ENCODE data around the gene CD99L2.

The CD99L2 gene, protein sequence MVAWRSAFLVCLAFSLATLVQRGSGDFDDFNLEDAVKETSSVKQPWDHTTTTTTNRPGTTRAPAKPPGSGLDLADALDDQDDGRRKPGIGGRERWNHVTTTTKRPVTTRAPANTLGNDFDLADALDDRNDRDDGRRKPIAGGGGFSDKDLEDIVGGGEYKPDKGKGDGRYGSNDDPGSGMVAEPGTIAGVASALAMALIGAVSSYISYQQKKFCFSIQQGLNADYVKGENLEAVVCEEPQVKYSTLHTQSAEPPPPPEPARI

DNA sequence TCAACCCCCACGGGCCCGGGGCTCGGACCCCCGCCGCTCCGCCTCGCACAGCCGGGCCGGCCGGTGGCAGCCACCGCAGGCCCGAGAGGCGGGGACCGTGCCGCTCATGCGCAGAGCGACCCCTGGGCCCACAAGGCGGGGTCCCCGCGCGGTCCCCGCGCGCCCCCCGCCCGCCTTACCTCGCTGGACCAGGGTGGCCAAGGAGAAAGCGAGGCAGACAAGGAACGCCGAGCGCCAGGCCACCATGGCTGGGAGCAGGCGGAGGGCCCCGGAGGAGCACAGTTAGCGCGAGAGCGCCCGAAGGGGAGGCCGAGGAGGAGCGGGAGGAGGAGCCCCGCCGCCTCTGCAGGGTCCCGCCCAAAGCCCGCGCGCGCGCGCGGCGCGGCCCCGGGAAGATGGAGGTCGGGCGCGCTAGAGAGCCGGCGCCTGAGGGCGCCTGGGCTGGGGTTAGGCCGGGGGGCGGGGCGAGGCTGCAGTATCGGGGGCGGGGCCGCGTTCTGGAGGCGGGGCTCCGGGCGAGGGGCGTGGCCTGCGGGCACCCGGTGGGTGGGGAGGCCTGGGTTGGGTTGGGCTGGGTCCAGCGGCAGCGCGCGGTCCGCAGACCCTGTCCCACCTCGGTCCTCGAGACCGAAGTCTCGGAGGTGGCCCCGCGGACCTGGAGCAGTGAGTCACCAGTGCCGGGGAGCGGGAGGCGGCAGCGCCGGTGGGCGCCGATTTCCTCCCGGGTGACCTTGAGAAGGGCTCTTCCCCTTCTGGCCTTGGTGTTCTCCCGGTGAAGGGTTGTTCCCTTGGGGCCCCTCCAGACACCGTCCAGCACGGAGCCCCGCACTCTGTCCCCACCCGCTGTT lies at the start of gene CD99L2:
Gene CD99L2 (minus strand): TSS at position 326 of the 848 bp plus-strand sequence. CDS start 80 bp downstream, at position 246.
- DNase-seq (ENCODE audit: low read depth) = peak; percentile 87

DNA sequence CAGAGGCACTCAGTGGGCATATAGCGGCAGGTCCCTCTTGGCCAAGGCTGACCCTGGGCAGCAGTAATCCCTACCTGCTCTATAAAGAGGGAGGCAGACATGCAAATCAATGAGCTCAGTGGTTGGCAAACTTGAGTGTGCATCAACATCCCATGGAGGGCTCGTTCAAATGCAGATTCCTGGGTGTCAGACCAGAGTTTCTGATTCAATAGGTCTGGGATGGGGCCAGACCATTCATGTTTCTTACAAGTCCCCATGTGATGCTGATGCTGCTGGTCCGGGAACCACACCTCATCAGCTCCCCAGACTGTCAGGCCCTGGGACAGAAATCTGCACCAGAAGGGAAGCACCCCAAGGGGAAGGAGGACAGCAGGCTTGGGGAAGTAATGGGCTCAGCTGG lies 45.8 kb upstream of the CD99L2 start:
- DNase-seq (ENCODE audit: low read depth) = no peak

DNA sequence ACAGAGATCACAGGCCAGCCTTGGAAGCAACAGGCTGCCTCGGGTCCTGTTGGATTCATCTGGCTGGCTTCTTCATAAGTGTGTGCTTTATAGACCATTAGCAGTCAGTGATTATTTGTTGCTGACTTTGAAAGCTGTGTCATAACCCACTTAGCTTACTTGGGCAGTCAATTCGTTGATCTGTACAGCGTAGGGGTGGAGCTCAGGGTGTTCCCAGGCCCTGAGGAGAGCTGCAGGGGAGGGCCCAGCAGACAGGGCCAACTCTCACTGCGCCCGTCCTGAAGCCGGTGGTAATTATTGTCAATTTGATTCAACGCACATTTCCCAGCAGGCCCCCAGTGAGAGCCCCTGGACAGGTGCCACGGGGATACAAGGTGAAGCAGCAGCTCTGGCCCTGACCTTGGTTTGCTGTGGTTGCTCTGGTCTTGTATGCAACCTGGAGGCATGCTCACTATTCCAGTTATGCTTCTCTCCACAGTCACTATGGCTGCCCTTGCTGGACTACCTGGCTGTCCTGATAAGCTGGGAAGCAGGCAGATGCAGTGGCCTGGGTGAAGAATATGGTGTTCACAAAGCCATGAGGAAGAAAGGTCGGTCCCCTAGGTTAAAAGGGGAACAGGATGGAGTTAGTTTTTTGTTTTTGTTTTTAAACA lies 44.6 kb upstream of the CD99L2 start:
- no peak for DNase-seq (ENCODE audit: low read depth)

DNA sequence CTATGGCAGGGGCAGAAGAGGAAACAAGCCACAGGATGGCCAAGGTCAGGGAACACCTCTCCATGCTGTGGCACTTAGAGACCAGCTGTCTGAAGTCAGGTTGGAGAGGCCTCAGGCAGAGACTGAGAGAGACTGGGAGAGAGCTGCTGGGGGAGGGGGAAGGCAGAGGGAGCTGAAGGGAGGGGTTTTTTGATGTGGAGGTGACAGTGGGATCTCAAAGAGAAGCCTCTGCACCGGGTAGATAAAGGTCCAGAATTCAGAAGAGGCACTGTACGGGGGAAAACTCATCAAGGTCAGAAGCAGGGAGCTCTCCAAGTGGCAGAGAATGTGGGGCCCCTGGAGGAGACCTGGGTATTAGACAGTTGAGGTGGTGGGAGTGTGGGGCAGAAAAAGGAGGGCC lies 43.1 kb upstream of the CD99L2 start:
- DNase-seq (ENCODE audit: low read depth) = no peak

DNA sequence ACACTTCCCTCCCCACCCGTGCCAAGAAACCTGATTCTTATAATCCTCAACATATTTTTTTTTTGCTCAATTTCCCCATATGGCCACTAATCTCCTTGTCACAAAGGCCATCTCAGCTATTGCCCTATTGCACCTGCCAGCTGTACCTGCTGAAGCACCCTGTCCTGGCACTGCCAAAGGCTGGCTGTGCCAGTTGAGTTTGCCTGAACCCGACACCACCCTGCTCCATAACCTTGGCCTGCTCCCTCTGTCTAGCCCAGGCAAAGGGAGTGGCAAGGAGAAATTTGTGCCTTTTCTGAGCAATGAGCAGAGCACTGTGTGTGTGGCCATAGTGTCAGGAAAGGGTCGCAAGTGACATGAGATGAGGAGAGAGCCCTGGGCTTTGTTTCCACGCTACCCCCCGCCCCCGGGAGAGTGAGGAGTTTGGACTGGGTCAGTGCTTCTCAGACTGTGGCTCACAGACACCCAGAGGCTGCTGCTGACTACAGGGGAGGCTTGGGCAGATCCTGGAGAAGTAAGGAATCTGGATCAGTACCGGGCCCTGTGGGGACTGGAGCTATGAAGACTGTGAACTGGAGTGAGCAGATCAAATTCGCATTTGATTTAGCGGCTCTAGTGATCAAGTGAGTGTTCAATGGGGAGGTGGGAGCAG lies 42.5 kb upstream of the CD99L2 start:
- no peak for DNase-seq (ENCODE audit: low read depth)

DNA sequence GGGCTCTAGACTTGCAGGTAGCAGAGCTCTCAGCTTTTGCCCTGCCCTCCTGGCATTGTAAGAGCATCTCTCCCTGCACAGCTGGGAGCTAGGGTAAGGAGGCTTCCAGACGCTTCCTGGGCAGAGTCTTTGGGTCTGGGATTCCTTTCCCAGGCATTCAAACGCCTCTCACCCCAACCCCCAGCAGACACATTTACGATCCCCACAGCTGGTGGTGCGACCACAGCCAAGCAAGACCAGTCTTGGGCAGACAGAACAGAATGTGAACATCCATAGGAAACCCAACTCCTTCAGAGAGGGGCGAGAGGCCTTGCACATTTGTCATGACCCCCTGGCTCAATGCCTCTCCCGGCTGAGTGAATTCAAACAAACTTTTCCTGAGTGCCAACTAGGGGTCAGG lies 38.1 kb upstream of the CD99L2 start:
- peak; percentile 61 for DNase-seq (ENCODE audit: low read depth)

DNA sequence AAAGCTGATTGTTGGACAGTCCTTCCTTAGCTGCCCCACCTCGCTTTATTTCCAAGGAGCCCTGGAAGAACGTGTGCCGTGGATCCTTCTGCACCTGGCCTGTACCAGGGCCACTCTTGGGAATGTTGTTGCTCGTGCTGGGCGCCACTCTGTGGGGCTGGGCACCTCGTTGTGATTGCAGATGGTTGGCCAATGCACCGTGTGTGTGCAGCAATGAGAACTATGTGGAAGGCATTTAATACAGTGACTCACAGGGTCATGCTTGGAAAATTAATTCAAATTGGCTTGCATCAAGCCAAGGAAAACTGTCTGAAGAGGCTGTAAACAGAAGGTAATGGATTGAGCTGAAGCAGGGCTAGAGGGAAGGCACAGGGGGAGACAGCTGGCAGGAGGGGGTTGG lies 37.0 kb upstream of the CD99L2 start:
- DNase-seq (ENCODE audit: low read depth) = peak; percentile 78

DNA sequence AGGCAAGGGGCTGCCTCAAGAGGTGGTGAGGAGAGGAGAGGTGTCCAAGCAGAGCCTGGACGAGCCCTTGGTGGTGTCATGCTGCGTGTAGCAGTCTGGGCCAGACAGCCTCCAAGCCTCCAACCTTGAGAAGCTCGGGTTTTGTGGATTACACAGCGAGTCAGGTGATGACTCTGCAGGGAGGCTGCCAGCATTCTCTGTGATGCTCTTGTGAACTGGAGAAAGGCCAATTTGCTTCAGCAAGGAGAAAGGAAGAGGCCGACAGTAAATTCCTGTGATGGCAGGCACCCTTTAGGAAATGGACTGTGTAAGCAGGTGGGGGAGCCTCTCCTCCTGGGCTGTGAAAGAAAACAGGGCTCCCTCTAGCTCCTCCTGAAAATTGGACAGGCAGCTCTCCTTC lies 36.0 kb upstream of the CD99L2 start:
- peak; percentile 76 for DNase-seq (ENCODE audit: low read depth)

DNA sequence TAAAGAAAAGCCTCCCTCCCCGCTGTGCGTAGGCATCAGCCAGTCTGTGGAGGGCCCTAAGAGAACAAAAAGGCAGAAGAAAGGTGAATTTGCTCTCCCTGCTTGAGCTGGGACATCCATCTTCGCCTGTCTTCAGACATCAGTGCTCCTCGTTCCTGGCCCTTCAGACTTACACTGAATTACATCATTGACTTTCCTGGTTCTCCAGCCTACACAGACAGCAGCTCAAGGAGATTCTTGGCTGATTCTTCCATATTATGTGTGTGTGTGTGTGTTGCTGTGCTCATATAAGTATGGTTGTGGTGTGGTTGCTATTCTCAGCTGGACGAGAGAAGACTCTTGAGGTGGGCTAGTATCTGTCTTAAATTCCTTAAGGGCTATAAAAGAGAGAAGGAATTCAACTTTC lies 35.5 kb upstream of the CD99L2 start:
- DNase-seq (ENCODE audit: low read depth) = peak; percentile 52

DNA sequence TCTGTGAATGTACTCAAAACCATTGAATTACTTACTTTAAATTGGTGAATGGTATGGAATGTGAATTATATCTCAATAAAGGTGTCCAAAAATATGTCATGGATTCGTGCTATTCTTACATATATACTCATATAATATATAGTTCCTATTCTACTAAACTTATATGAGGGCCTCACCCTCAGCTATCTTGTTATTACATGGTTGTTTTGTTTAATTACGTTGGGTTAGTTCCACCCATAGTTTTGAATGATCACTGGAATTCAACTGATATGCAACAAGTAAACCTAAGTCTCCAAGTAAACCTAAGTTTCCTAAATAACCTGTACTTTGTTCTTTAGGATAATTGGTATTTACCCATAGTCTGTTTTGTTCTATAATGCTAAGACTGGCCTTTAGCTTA lies 30.6 kb upstream of the CD99L2 start:
- DNase-seq (ENCODE audit: low read depth) = no peak

DNA sequence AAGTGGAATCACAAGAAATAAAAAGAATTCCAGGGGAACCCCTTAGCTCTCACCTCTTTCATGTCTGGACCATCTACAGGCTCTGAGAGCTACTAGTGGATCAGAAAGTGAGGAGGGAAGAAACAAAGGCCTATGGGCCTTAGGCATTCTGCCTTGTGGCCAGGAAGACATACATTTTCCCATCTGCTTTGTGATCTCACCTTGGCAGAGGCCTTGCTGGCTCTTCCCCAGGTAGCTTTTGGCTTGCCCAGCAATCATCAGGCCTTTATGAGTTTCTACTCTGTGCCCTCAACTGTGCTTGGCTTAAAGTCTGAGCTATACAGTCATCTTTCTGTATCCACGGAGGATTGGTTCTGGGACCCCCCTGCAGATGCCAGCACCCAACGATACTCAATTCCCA lies 28.3 kb upstream of the CD99L2 start:
- DNase-seq (ENCODE audit: low read depth) = no peak

DNA sequence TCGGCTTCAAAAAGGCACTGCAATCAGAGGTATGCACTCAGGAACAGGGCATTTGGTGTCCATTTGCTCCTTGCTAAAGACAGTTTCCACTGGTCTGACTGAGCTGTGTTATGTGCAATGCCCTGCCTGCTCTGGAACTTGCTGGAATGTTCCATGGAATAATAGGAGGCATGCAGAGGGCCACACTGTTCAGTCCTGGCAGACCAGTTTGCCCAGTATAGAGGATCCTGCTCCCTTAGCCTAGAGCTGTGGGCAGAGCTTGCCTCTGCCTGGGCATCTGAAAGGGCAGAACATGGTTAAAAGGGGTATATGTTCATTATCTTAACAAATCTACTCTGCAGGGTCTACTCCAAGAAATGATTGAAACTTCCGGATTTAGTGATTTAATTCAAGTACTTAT lies 27.8 kb upstream of the CD99L2 start:
- peak; percentile 46 for DNase-seq (ENCODE audit: low read depth)

DNA sequence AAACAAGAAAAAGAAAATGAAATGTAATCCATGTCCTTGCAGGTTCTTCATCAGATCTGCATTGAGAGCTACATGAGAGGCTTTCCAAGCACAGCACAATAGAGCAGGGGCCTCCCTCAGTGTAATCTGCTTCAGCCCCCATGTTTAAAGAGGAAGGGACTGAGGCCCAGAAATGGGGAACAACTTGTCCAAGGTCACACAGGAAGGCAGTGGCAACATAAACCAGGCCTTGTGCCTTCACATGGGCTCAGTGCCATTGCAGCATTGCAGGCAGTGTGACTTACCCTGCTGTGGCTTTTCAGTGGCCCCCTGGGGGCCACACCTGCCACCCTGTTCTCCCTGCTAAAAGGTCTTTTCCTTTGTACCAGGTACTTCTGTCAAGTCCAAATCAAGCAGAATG lies 20.9 kb upstream of the CD99L2 start:
- DNase-seq (ENCODE audit: low read depth) = no peak

DNA sequence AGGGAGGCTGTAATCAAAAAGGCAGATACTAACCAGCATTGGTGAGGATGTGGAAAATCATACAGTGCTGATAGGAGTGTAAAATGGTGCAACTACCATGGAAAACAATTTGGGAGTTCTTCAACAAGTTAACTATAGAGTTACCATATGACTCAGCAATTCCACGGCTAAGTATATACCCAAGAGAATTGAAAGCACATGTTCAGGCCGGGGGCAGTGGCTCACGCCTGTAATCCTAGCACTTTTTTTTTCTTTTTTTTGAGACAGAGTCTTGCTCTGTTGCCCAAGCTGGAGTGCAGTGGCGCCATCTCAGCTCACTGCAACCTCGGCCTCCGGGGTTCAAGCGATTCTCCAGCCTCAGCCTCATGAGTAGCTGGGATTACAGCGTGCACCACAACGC lies 15.0 kb upstream of the CD99L2 start:
- DNase-seq (ENCODE audit: low read depth) = peak; percentile 78

DNA sequence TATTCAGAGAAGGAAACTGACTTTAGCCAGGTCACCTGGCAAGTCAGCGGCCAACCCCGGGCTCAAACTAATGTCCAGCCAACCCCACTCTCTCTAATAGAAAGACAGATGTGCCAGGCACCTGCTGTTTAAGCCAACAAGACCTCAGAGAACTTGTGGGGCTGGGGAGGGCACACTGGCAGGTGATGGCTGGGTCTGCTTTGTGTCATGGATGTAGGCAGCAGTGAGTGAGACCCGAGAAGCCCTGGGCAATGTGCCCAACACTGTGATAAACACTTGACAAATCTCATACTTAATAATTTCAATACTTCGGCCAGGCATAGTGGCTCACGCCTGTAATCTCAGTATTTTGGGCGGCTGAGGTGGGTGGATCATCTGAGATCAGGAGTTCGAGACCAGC lies 9.0 kb upstream of the CD99L2 start:
- DNase-seq (ENCODE audit: low read depth) = no peak

DNA sequence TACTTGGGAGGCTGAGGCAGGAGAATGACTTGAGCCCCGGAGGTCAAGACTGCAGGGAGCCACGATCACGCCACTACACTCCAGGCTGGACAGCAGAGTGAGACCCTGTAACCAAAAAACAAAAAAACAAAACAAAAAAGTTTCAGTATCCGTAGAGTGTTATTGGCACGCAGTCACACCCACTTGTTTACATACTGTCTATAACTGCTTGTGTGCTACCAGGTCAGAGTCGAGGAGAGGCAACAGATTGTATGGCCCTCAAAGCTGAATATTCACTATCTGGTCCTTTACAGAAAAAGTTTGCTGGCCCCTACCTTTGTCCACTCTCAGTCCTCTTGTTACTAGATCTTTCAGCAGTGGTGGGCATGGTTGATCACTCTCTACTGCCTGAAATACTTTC lies 8.2 kb upstream of the CD99L2 start:
- DNase-seq (ENCODE audit: low read depth) = no peak

DNA sequence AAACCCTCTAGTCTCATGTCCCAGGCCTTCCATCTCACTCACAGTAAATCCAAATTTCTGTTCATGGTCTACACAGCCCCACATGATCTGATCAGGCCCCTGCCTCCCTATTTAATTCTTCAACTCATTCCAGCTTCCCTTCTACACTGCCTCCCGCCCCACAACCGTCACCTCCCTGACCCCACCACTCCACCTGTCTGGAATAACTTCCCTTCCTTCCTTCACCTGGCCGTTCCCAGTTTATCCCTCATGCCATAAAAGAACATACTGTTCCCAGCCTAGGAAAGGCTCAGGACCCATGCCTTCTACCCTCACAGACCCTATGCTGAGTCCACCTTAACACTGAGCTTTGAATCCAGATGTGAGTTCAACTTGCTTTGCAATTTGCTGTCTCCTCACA lies 6.8 kb upstream of the CD99L2 start:
- DNase-seq (ENCODE audit: low read depth) = no peak

DNA sequence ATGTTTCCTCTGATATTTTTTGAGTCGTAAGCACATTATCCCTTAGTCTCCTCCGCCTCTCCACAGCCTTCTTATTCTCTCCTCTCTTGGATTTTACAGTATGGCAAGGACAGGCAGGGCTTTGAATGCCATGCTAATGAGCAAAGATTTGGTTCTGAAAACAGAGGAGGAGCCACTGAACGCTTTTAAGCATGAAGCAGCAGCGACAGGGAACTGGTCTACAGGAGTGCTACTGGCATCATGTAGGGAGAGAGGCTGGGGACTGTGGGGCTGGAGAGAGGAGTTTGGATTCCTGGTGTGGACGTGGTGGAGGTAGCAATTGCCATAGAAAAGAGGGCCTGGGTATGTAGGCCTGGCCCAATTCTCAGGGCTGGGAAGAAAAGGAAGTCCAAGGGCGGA lies 4.6 kb upstream of the CD99L2 start:
- no peak for DNase-seq (ENCODE audit: low read depth)

DNA sequence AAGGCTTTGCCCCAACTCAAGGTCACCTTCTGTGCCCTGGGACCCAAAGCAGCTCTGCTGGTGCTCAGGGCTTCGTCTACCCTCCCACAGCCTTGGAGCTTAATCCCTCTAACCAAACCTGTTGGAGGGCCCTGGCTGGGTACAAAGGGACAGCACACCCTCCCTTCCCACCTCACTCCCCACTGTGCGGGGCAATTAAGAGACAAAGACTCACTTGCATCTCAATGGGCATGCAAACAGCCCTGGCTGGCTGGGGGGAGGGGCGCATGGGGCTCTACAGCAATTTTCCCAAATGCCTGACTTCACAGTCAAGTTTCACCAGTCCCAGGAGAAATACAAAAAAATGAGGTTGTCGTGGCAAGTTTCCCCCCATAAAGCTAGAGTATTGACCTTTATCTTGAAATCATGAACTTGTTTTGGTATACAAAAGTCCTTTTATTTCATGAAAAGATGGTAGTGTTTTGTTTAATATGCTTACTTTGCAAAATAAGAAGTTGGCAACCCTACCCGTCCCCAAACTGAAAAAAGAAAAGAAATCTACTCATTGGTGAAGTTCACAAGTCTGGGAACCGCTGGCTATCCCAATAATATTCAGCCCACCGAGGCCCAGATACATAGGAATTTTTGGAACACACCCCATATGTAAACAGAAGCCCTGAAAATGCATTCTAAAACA lies 4.1 kb upstream of the CD99L2 start:
- no peak for DNase-seq (ENCODE audit: low read depth)

DNA sequence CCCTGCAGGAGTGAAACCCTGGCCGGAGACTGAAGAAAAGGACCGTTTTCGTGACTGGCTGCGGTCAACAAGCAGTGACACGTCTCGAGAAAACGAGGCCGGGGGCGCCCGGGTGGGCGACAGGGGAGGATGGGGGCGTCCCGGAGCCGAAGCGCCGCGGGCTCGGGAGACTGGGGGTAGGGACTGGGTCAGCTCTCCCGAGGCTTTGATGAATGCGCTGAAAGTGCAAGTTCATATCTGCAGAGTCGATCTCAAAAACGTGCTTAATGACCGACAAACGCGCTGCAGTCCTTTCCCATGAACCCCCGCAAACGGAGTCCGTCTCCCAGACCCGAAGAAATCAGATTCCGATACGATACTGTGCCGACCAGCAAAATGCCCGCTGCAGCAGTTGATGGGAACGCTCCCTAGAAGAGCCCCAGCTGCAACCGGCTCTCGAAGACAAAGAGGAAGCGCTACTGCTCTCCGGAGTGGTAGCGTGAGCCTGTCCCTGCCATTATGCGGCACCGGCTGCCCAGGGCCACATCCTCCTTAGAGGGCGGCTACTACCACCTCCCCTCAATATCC lies 806 bp upstream of the CD99L2 start:
- DNase-seq (ENCODE audit: low read depth) = peak; percentile 50

DNA sequence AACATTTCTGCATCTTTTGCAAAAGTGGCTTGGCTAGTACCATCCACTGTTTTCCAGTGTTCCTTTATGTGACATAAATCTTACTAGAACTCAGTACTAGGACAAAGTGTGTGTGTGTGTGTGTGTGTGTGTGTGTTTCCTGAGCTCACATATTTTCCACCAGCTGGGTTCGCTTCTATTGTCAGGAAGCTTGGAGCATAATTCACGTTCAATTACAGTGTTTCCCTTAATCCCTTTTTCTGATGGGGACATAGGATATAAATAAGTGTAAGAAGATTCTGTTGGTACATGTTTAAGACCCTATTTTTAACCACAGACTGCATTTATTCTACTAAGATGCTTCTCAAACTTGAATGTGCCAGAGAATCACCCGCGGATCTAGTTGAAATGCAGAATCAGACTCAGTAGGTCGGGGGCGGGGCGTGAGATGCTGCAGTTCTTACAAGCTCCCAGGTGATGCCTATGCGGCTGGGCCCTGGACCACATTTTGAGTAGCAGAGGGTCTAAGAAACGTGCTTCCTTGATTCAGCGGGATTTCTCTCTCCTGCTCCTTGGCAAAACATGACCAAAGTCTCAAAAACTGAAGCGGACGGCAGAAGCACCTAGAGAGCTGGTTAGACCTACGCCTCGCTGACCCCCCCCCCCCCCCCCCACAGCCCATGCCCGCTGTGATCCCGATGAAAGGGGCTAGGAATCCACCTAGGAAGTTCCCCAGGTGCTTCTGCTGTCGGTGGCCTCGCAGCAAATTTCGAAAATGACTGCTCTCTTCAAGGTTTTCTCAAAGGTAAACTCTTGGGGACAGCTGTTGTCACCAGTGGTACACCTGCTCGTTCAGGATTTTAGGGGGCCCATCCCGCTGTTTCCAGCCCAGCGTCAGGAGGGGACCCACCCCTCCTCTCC lies 797 bp downstream of the CD99L2 start:
- DNase-seq (ENCODE audit: low read depth) = peak; percentile 23
